Stimulated activated CD8-positive, alpha-beta memory T cell treated with anti-CD3 and anti-CD28 coated beads, Interleukin-15, amount 100 ng/mL, for 24 hours (primary cell): ENCODE measurements around the gene ADGRG6.

ENCODE experiments used
- DNase-seq: peaks from one replicate; pipeline ENCODE4 v3.0.0-alpha.2; 2020; ENCODE audit warnings: low read depth

Gene ADGRG6

GRCh38 chr6:142349215-142349823 is 47.5 kb downstream of the ADGRG6 start:
- DNase-seq = no peak

GRCh38 chr6:142350309-142350708 is 48.5 kb downstream of the ADGRG6 start:
- no peak for DNase-seq

- no peak for DNase-seq
Measured at GRCh38 chr6:142353690-142354089, 51.9 kb downstream of the ADGRG6 start.

- DNase-seq = no peak
Measured at GRCh38 chr6:142354650-142355049, 52.8 kb downstream of the ADGRG6 start.

GRCh38 chr6:142355520-142356174 is 53.8 kb downstream of the ADGRG6 start:
- no peak for DNase-seq

GRCh38 chr6:142356201-142356883 is 54.5 kb downstream of the ADGRG6 start:
- DNase-seq = no peak

- DNase-seq = no peak
Measured at GRCh38 chr6:142356884-142357225, 55.0 kb downstream of the ADGRG6 start.

- no peak for DNase-seq
Measured at GRCh38 chr6:142357879-142358278, 56.1 kb downstream of the ADGRG6 start.

- no peak for DNase-seq
Measured at GRCh38 chr6:142359271-142359960, 57.6 kb downstream of the ADGRG6 start.

GRCh38 chr6:142361345-142361744 is 59.5 kb downstream of the ADGRG6 start:
- no peak for DNase-seq

GRCh38 chr6:142361779-142362750 is 60.3 kb downstream of the ADGRG6 start:
- DNase-seq = no peak

- no peak for DNase-seq
Measured at GRCh38 chr6:142367061-142367460, 65.3 kb downstream of the ADGRG6 start.

- no peak for DNase-seq
Measured at GRCh38 chr6:142367501-142368018, 65.8 kb downstream of the ADGRG6 start.

GRCh38 chr6:142369266-142369665 is 67.5 kb downstream of the ADGRG6 start:
- no peak for DNase-seq

GRCh38 chr6:142372348-142372747 is 70.5 kb downstream of the ADGRG6 start:
- no peak for DNase-seq

- no peak for DNase-seq
Measured at GRCh38 chr6:142373268-142374090, 71.7 kb downstream of the ADGRG6 start.

GRCh38 chr6:142374091-142374770 is 72.4 kb downstream of the ADGRG6 start:
- no peak for DNase-seq

- DNase-seq = no peak
Measured at GRCh38 chr6:142374965-142375733, 73.3 kb downstream of the ADGRG6 start.

- DNase-seq = no peak
Measured at GRCh38 chr6:142376115-142376514, 74.3 kb downstream of the ADGRG6 start.
